ENCODE data around the gene TAS2R41.

Gene TAS2R41

DNA sequence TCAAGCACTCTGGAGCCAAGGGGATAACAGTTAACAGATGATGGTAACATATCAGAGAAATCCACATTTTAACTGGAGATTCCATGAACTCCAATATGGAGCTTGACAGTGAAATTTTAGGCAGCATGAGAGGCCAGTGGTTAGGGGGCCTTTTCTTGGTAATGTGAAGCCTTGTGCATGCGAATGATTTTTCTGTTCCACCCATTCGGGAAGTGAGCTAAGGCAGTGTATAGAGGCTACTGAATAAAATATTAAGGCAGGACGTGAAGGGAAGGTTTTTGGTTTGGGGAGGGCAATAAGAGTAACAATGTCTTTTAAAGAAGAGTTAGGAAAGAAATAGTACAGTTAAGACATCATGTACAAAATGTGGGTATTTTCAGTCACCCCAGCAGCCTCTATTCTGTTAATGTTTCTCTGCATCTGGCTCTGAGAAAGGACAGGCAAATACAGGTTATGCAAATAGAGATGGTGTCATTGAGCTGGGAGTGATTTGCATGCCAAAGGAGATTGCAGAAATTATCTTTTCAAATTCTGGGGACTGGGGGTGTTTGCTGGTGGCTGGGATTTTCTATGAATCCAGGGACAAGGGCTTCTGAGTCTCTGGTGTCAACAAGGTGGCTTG lies 41.2 kb upstream of the TAS2R41 start:
- no peak for DNase-seq (ENCODE audit: extremely low read depth, low read depth)
- TF ChIP-seq CTCF (IDR thresholded peaks at IDR 0.05; ENCODE audit: low read depth, low read length): no peak

- TF ChIP-seq CTCF (IDR thresholded peaks at IDR 0.05; ENCODE audit: low read depth, low read length): no peak
- DNase-seq (ENCODE audit: extremely low read depth, low read depth): no peak
Measured at GRCh38 chr7:143437578-143437977, 40.1 kb upstream of the TAS2R41 start.

DNA sequence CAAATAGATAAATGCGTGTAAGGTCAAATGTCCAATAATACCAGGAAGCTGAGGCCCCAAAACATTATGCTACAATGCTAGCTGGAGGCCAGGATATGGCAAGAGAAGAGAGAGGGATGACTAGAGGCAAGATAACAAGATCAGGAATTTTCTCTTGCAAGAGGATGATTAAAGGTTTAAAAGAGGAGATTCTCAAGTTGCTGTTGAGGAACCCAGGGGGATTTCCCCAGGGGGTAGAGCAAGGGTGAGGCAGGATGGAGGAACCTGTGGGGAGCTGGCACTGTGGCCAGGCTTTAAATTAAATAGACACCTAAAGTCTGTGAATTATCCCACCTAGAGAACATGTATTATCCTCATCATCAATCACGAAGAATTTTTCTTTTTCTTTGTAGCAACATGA lies 37.8 kb upstream of the TAS2R41 start:
- DNase-seq (ENCODE audit: extremely low read depth, low read depth): no peak
- no peak for TF ChIP-seq CTCF (IDR thresholded peaks at IDR 0.05; ENCODE audit: low read depth, low read length)

DNA sequence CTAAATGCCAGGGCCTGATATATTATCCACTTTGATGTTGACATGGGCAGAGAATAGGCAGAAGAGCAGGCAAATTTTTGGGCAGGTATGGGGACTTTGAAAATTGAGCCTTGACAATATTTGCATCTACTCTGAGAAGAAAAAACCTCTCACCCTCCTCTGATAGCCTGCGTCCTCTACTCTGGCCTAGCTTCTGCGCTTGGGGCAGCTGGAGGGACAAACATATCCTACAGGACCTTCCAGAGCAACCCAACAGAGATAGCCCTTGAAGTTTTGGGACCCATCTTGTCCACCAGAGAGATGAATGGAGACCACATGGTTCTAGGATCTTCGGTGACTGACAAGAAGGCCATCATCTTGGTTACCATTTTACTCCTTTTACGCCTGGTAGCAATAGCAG lies 34.5 kb upstream of the TAS2R41 start, which contains the start of gene TAS2R60:
TAS2R60 (plus strand) TSS at position 301 of the 400 bp plus-strand sequence; CDS start at position 301, 0 bp downstream.
- no peak for TF ChIP-seq CTCF (IDR thresholded peaks at IDR 0.05; ENCODE audit: low read depth, low read length)
- no peak for DNase-seq (ENCODE audit: extremely low read depth, low read depth)

DNA sequence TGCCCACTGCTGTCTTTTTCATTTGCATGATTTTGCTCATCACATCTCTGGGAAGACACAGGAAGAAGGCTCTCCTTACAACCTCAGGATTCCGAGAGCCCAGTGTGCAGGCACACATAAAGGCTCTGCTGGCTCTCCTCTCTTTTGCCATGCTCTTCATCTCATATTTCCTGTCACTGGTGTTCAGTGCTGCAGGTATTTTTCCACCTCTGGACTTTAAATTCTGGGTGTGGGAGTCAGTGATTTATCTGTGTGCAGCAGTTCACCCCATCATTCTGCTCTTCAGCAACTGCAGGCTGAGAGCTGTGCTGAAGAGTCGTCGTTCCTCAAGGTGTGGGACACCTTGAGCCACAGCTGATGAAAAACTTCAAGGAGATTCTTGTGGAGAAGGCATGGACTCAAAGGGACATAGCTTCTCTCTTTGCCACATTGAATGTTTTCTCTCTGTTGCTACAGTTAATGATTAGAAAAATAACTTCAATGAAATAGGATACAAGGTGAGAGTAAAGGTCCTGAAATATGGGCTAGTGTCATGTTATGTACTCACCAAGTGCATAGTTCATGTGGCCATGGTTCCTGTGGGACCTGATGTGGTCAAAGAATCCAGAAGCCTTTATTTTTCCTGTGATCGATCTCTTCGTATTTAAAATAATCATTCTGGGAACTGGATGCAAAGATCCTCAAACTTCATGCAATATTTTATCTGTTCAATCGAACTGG lies 33.5 kb upstream of the TAS2R41 start:
- no peak for TF ChIP-seq CTCF (IDR thresholded peaks at IDR 0.05; ENCODE audit: low read depth, low read length)
- no peak for DNase-seq (ENCODE audit: extremely low read depth, low read depth)

GRCh38 chr7:143444785-143445184 lies 32.9 kb upstream of the TAS2R41 start:
- no peak for DNase-seq (ENCODE audit: extremely low read depth, low read depth)
- TF ChIP-seq CTCF (IDR thresholded peaks at IDR 0.05; ENCODE audit: low read depth, low read length): no peak

DNA sequence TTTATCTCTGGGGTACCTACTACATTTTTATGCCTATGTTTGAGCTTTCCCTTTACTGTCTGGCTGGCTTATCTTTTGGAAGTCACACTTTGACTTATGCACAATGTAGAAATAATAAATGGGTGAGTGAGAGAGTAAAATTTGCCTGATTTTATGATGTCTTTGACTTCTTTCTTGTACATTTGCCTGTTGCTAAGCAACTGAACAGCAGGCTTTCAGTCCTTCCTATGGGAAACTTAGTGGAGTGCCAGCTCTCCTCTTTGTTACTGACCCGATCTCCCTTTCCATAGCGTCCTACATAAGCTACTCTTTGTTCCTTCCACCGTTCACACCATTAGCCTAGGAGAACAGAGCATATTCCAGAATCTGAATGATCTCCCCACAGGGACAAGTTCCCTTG lies 30.2 kb upstream of the TAS2R41 start:
- TF ChIP-seq CTCF (IDR thresholded peaks at IDR 0.05; ENCODE audit: low read depth, low read length): no peak

More for the DNA sequence above, 30.2 kb upstream of the TAS2R41 start:
- DNase-seq (ENCODE audit: extremely low read depth, low read depth): no peak
